ENCODE measurements around the gene IQCH.

IQCH gene

GRCh38 chr15:67458331-67459029, 203.9 kb downstream of the IQCH start:
- no peak for DNase-seq

GRCh38 chr15:67460521-67460920, 205.9 kb downstream of the IQCH start:
- DNase-seq, result no peak

GRCh38 chr15:67461735-67462134, 207.1 kb downstream of the IQCH start:
- DNase-seq, result no peak

GRCh38 chr15:67462875-67463274, 208.3 kb downstream of the IQCH start:
- no peak for DNase-seq

GRCh38 chr15:67463488-67463887, 208.9 kb downstream of the IQCH start:
- no peak for DNase-seq

GRCh38 chr15:67465196-67465952, 210.8 kb downstream of the IQCH start:
- no peak for DNase-seq

- no peak for DNase-seq
These were observed 213.8 kb downstream of the IQCH start for GRCh38 chr15:67468416-67468815.

GRCh38 chr15:67469680-67470079, 215.1 kb downstream of the IQCH start:
- no peak for DNase-seq

GRCh38 chr15:67472957-67473356, 218.4 kb downstream of the IQCH start:
- no peak for DNase-seq

GRCh38 chr15:67474405-67475110, 220.0 kb downstream of the IQCH start:
- no peak for DNase-seq

- no peak for DNase-seq
These were observed 225.4 kb downstream of the IQCH start for GRCh38 chr15:67479781-67480505.

- no peak for DNase-seq
These were observed 226.2 kb downstream of the IQCH start for GRCh38 chr15:67480741-67481140.

GRCh38 chr15:67481680-67482079, 227.1 kb downstream of the IQCH start:
- DNase-seq, result no peak

- no peak for DNase-seq
These were observed 241.0 kb downstream of the IQCH start for GRCh38 chr15:67495585-67495984.

- DNase-seq, result peak; percentile 82
These were observed 246.7 kb downstream of the IQCH start for GRCh38 chr15:67501177-67501835.

- DNase-seq, result no peak
These were observed 247.4 kb downstream of the IQCH start for GRCh38 chr15:67501836-67502461.

GRCh38 chr15:67504056-67504455, 249.5 kb downstream of the IQCH start:
- DNase-seq, result no peak

GRCh38 chr15:67504796-67505195, 250.2 kb downstream of the IQCH start:
- DNase-seq, result no peak

- DNase-seq, result peak; percentile 35
These were observed 251.3 kb downstream of the IQCH start for GRCh38 chr15:67505675-67506572.

- DNase-seq, result peak; percentile 61
These were observed 252.5 kb downstream of the IQCH start for GRCh38 chr15:67506775-67507747.
